ENCODE results near the gene FBXW11. TPM values are rescaled to one million over a fixed set of nuclear protein-coding genes. Genes with fewer than 3 reads are reported as not detected.

FBXW11 gene
- total RNA-seq, 1 donor from 2014 or later = 64.7 TPM

GRCh38 chr5:171981847-171982246, 24.6 kb downstream of the FBXW11 start:
- Histone ChIP-seq H3K27ac (ENCODE audit: low read depth, low read length) (no peak overlapping the region), H3K4me3 (ENCODE audit: insufficient read depth, low read depth, low read length) (no peak overlapping the region), H3K9ac (ENCODE audit: low read length) (no peak overlapping the region), H3K4me1 (ENCODE audit: insufficient read depth, low read length) (peaks cover 9% of the 10 kb centered on the region), H2AFZ (ENCODE audit: low read depth, low read length) (no peak overlapping the region), H3K27me3 (ENCODE audit: insufficient read depth, low read length) (no peaks in the 10 kb centered on the region), H3K36me3 (ENCODE audit: insufficient read depth, low read length) (no peaks in the 10 kb centered on the region), H4K20me1 (ENCODE audit: insufficient read depth, low read length) (peaks cover 85% of the 10 kb centered on the region), H3K4me2 (ENCODE audit: low read length) (no peak overlapping the region), H3K9me3 (ENCODE audit: insufficient read depth, low read depth, low read length) (peaks cover 11% of the 10 kb centered on the region), H3K79me2 (ENCODE audit: insufficient read depth, low read length) (peaks cover 88% of the 10 kb centered on the region)
- no peak for DNase-seq (ENCODE audit: low read depth)
- Mint-ChIP-seq H3K27me3 (ENCODE audit: low read depth, unreplicated experiment) (no peaks in the 10 kb centered on the region), H3K4me1 (ENCODE audit: low read depth, unreplicated experiment) (peaks cover 18% of the 10 kb centered on the region), H3K9me3 (ENCODE audit: unreplicated experiment) (peaks cover 9% of the 10 kb centered on the region), H3K27ac (ENCODE audit: unreplicated experiment) (no peak overlapping the region), H3K36me3 (ENCODE audit: low read depth, unreplicated experiment) (peaks cover 28% of the 10 kb centered on the region), H3K4me3 (ENCODE audit: unreplicated experiment) (no peak overlapping the region)
- TF ChIP-seq EZH2 (IDR thresholded peaks at IDR 0.05; ENCODE audit: insufficient read depth, low read length) (no peak), CTCF (IDR thresholded peaks at IDR 0.05; ENCODE audit: insufficient read depth, low read depth, low read length) (no peak)
- FAIRE-seq = no peak

GRCh38 chr5:171980792-171981191, 25.6 kb downstream of the FBXW11 start:
- Mint-ChIP-seq H3K4me1 (ENCODE audit: low read depth, unreplicated experiment) (peaks cover 19% of the 10 kb centered on the region), H3K27me3 (ENCODE audit: low read depth, unreplicated experiment) (no peaks in the 10 kb centered on the region), H3K27ac (ENCODE audit: unreplicated experiment) (no peak overlapping the region), H3K9me3 (ENCODE audit: unreplicated experiment) (peaks cover 9% of the 10 kb centered on the region), H3K36me3 (ENCODE audit: low read depth, unreplicated experiment) (peaks cover 27% of the 10 kb centered on the region), H3K4me3 (ENCODE audit: unreplicated experiment) (no peak overlapping the region)
- H4K20me1 ChIP-seq (ENCODE audit: insufficient read depth, low read length) = peaks cover 86% of the 10 kb centered on the region
- no peak for FAIRE-seq
- H3K27ac ChIP-seq (ENCODE audit: low read depth, low read length) = no peak overlapping the region
- DNase-seq (ENCODE audit: low read depth) = no peak
- no peak for TF ChIP-seq EZH2 (IDR thresholded peaks at IDR 0.05; ENCODE audit: insufficient read depth, low read length)
- no peak for TF ChIP-seq CTCF (IDR thresholded peaks at IDR 0.05; ENCODE audit: insufficient read depth, low read depth, low read length)
- no peak overlapping the region for H3K4me3 ChIP-seq (ENCODE audit: insufficient read depth, low read depth, low read length)
- H3K27me3 ChIP-seq (ENCODE audit: insufficient read depth, low read length) = no peaks in the 10 kb centered on the region
- peaks cover 11% of the 10 kb centered on the region for H3K9me3 ChIP-seq (ENCODE audit: insufficient read depth, low read depth, low read length)
- no peak overlapping the region for H3K9ac ChIP-seq (ENCODE audit: low read length)
- no peak overlapping the region for H2AFZ ChIP-seq (ENCODE audit: low read depth, low read length)
- H3K4me2 ChIP-seq (ENCODE audit: low read length) = no peak overlapping the region
- no peaks in the 10 kb centered on the region for H3K36me3 ChIP-seq (ENCODE audit: insufficient read depth, low read length)
- H3K4me1 ChIP-seq (ENCODE audit: insufficient read depth, low read length) = peaks cover 14% of the 10 kb centered on the region
- peaks cover 93% of the 10 kb centered on the region for H3K79me2 ChIP-seq (ENCODE audit: insufficient read depth, low read length)

- Histone ChIP-seq H2AFZ (ENCODE audit: low read depth, low read length) (no peak overlapping the region), H4K20me1 (ENCODE audit: insufficient read depth, low read length) (peaks cover 87% of the 10 kb centered on the region), H3K79me2 (ENCODE audit: insufficient read depth, low read length) (peaks cover 99% of the 10 kb centered on the region), H3K4me1 (ENCODE audit: insufficient read depth, low read length) (peaks cover 12% of the 10 kb centered on the region), H3K4me3 (ENCODE audit: insufficient read depth, low read depth, low read length) (no peak overlapping the region), H3K9me3 (ENCODE audit: insufficient read depth, low read depth, low read length) (peaks cover 11% of the 10 kb centered on the region), H3K36me3 (ENCODE audit: insufficient read depth, low read length) (no peaks in the 10 kb centered on the region), H3K4me2 (ENCODE audit: low read length) (no peak overlapping the region), H3K9ac (ENCODE audit: low read length) (no peak overlapping the region), H3K27ac (ENCODE audit: low read depth, low read length) (no peak overlapping the region), H3K27me3 (ENCODE audit: insufficient read depth, low read length) (no peaks in the 10 kb centered on the region)
- TF ChIP-seq CTCF (IDR thresholded peaks at IDR 0.05; ENCODE audit: insufficient read depth, low read depth, low read length) = no peak
- TF ChIP-seq EZH2 (IDR thresholded peaks at IDR 0.05; ENCODE audit: insufficient read depth, low read length) = no peak
- Mint-ChIP-seq H3K4me3 (ENCODE audit: unreplicated experiment) (no peak overlapping the region), H3K9me3 (ENCODE audit: unreplicated experiment) (peaks cover 9% of the 10 kb centered on the region), H3K27ac (ENCODE audit: unreplicated experiment) (no peak overlapping the region), H3K4me1 (ENCODE audit: low read depth, unreplicated experiment) (peaks cover 26% of the 10 kb centered on the region), H3K27me3 (ENCODE audit: low read depth, unreplicated experiment) (no peaks in the 10 kb centered on the region), H3K36me3 (ENCODE audit: low read depth, unreplicated experiment) (peaks cover 30% of the 10 kb centered on the region)
- FAIRE-seq (no peak), DNase-seq (ENCODE audit: low read depth) (no peak)
Observed at GRCh38 chr5:171979606-171980005, 26.8 kb downstream of the FBXW11 start.

All from astrocyte (in vitro differentiated cells and primary cell).